ENCODE results near the gene ZNF70. TPM values are rescaled to one million over a fixed set of nuclear protein-coding genes. Genes with fewer than 3 reads are reported as not detected.

The ZNF70 gene
- total and polyA plus RNA-seq, 2 of the 13 experiments (the other 11 are each of a cell fraction or from before 2014, with no cell fraction given) = 0.62 to 3.6 TPM

DNA sequence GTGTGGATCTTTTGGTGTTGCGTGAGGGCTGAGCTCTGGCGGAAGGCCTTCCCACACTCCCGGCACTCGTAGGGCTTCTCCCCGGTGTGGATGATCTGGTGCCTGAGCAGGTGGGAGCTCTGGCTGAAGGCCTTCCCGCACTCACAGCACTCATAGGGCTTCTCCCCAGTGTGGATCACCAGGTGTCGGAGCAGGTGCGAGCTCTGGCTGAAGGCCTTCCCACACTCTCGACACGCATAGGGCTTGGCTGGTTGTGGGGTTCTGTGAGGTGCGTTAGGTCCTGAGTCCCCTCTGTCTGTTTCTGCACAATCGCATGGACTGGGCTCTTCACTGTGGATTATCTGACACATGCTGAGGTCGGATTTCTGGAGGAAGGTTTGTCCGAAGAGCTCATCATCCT, 6.4 kb downstream of the ZNF70 start (continued):
- no peak for TF ChIP-seq ERF (CRISPR knock-in tag; IDR thresholded peaks at IDR 0.05)

DNA sequence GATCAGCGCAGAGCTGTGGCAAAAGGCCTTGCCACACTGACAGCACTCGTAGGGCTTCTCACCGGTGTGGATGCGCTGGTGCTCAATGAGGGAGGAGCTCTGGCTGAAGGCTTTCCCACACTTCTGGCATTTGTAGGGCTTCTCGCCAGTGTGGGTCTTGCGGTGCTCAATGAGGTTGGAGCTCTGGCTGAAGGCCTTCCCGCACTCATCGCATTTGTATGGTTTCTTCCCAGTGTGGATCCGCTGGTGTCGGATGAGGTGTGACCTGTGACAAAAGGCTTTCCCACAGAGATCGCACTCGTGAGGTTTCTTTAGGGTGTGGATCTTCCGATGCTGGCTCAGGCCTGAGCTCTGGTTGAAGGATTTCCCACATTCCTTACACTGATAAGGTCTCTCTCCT, 6.9 kb downstream of the ZNF70 start:
- intact Hi-C loops (cut with micrococcal nuclease; ENCODE audit: unreplicated experiment) (no loop called here), in situ Hi-C loops (cut with HindIII; ENCODE audit: extremely low pct_ligation_motif_present, low pct_unique_long_range_greater_than_20kb) (no loop called here)
- FAIRE-seq = no peak
- no peak overlapping the region for H2AFZ ChIP-seq (ENCODE audit: low read length)
- peaks cover 11 to 28% of the 10 kb centered on the region in 2 experiments; a peak in 3 of 5 replicates for H3K36me3 ChIP-seq (replicated peaks in 1 of 2; ENCODE audit: control insufficient read depth in 1 of 2, insufficient read depth in 2 of 2, low read length in 2 of 2)
- ATAC-seq = no peak
- H3K4me2 ChIP-seq (ENCODE audit: low read depth, low read length) = no peak overlapping the region
- no peaks in the 10 kb centered on the region for H3K9me3 ChIP-seq (ENCODE audit: low read length)
- BruUV-seq (replicated peaks) = no TSS peak
- no peak for TF ChIP-seq HMG20B (CRISPR knock-in tag; conservative IDR thresholded peaks at IDR 0.05)
- TF ChIP-seq, protein P1, sequence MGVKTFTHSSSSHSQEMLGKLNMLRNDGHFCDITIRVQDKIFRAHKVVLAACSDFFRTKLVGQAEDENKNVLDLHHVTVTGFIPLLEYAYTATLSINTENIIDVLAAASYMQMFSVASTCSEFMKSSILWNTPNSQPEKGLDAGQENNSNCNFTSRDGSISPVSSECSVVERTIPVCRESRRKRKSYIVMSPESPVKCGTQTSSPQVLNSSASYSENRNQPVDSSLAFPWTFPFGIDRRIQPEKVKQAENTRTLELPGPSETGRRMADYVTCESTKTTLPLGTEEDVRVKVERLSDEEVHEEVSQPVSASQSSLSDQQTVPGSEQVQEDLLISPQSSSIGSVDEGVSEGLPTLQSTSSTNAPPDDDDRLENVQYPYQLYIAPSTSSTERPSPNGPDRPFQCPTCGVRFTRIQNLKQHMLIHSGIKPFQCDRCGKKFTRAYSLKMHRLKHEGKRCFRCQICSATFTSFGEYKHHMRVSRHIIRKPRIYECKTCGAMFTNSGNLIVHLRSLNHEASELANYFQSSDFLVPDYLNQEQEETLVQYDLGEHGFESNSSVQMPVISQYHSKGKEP (CRISPR knock-in tag; IDR thresholded peaks at IDR 0.05) = no peak
- no peak for TF ChIP-seq ZNF7 (CRISPR knock-in tag; IDR thresholded peaks at IDR 0.05)
- no peak for TF ChIP-seq YY1 (IDR thresholded peaks at IDR 0.05; ENCODE audit: insufficient read depth, insufficient replicate concordance, low read depth, low read length)
- TF ChIP-seq POGZ (CRISPR knock-in tag; IDR thresholded peaks at IDR 0.05) = no peak
- TF ChIP-seq, protein P2, sequence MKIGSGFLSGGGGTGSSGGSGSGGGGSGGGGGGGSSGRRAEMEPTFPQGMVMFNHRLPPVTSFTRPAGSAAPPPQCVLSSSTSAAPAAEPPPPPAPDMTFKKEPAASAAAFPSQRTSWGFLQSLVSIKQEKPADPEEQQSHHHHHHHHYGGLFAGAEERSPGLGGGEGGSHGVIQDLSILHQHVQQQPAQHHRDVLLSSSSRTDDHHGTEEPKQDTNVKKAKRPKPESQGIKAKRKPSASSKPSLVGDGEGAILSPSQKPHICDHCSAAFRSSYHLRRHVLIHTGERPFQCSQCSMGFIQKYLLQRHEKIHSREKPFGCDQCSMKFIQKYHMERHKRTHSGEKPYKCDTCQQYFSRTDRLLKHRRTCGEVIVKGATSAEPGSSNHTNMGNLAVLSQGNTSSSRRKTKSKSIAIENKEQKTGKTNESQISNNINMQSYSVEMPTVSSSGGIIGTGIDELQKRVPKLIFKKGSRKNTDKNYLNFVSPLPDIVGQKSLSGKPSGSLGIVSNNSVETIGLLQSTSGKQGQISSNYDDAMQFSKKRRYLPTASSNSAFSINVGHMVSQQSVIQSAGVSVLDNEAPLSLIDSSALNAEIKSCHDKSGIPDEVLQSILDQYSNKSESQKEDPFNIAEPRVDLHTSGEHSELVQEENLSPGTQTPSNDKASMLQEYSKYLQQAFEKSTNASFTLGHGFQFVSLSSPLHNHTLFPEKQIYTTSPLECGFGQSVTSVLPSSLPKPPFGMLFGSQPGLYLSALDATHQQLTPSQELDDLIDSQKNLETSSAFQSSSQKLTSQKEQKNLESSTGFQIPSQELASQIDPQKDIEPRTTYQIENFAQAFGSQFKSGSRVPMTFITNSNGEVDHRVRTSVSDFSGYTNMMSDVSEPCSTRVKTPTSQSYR (CRISPR knock-in tag; IDR thresholded peaks at IDR 0.05; ENCODE audit: borderline replicate concordance) = no peak
- no peak for TF ChIP-seq SP2 (CRISPR knock-in tag; IDR thresholded peaks at IDR 0.05)
- TF ChIP-seq SMYD3 (CRISPR knock-in tag; IDR thresholded peaks at IDR 0.05) = no peak
- TF ChIP-seq, protein P3, sequence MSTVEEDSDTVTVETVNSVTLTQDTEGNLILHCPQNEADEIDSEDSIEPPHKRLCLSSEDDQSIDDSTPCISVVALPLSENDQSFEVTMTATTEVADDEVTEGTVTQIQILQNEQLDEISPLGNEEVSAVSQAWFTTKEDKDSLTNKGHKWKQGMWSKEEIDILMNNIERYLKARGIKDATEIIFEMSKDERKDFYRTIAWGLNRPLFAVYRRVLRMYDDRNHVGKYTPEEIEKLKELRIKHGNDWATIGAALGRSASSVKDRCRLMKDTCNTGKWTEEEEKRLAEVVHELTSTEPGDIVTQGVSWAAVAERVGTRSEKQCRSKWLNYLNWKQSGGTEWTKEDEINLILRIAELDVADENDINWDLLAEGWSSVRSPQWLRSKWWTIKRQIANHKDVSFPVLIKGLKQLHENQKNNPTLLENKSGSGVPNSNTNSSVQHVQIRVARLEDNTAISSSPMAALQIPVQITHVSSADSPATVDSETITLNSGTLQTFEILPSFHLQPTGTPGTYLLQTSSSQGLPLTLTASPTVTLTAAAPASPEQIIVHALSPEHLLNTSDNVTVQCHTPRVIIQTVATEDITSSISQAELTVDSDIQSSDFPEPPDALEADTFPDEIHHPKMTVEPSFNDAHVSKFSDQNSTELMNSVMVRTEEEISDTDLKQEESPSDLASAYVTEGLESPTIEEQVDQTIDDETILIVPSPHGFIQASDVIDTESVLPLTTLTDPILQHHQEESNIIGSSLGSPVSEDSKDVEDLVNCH (CRISPR knock-in tag; IDR thresholded peaks at IDR 0.05) = no peak
- no peak for TF ChIP-seq CCDC6 (CRISPR knock-in tag; IDR thresholded peaks at IDR 0.05)
- no peak for TF ChIP-seq KLF13 (CRISPR knock-in tag; IDR thresholded peaks at IDR 0.05)
- TF ChIP-seq, protein P4, sequence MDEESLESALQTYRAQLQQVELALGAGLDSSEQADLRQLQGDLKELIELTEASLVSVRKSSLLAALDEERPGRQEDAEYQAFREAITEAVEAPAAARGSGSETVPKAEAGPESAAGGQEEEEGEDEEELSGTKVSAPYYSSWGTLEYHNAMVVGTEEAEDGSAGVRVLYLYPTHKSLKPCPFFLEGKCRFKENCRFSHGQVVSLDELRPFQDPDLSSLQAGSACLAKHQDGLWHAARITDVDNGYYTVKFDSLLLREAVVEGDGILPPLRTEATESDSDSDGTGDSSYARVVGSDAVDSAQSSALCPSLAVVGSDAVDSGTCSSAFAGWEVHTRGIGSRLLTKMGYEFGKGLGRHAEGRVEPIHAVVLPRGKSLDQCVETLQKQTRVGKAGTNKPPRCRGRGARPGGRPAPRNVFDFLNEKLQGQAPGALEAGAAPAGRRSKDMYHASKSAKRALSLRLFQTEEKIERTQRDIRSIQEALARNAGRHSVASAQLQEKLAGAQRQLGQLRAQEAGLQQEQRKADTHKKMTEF (CRISPR knock-in tag; IDR thresholded peaks at IDR 0.05) = no peak
- TF ChIP-seq, protein P5, sequence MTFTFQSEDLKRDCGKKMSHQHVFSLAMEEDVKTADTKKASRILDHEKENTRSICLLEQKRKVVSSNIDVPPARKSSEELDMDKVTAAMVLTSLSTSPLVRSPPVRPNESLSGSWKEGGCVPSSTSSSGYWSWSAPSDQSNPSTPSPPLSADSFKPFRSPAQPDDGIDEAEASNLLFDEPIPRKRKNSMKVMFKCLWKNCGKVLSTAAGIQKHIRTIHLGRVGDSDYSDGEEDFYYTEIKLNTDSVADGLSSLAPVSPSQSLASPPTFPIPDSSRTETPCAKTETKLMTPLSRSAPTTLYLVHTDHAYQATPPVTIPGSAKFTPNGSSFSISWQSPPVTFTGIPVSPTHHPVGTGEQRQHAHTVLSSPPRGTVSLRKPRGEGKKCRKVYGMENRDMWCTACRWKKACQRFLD (CRISPR knock-in tag; IDR thresholded peaks at IDR 0.05; ENCODE audit: borderline replicate concordance) = no peak
- TF ChIP-seq ZNF616 (CRISPR knock-in tag; IDR thresholded peaks at IDR 0.05; ENCODE audit: low read depth) = no peak
- CTCF ChIA-PET (ENCODE audit: low intra/inter-chr PET ratio, low total read pairs) = no interaction called here
- no peak overlapping the region for H3K9ac ChIP-seq (ENCODE audit: insufficient read depth, low read depth, low read length)
- peaks cover 1% of the 10 kb centered on the region for H3K79me2 ChIP-seq (ENCODE audit: insufficient read depth, low read length)
- H3K4me3 ChIP-seq (replicated peaks in 1 of 3; ENCODE audit: insufficient read depth in 1 of 3, low read depth in 2 of 3, low read length in 3 of 3) = no peak overlapping the region
- WGBS (ENCODE audit: low lambda C conversion rate) = 95% methylated on average over 11 of the region's 13 CpGs
- H3K4me1 ChIP-seq (ENCODE audit: insufficient read depth, low read length) = no peaks in the 10 kb centered on the region
- no peak for DNase-seq (ENCODE audit: low spot score)
- no peaks in the 10 kb centered on the region for H3K27me3 ChIP-seq (ENCODE audit: control insufficient read depth in 1 of 2, insufficient read depth in 2 of 2, low read length in 2 of 2)
- no peaks in the 10 kb centered on the region for H4K20me1 ChIP-seq (ENCODE audit: insufficient read depth, low read length)
- POLR2A ChIA-PET = no interaction called here
- H3K27ac ChIP-seq (ENCODE audit: extremely low read length, insufficient read depth, low read length) = no peak overlapping the region
